ENCODE results near the gene FOXN1.

DNA sequence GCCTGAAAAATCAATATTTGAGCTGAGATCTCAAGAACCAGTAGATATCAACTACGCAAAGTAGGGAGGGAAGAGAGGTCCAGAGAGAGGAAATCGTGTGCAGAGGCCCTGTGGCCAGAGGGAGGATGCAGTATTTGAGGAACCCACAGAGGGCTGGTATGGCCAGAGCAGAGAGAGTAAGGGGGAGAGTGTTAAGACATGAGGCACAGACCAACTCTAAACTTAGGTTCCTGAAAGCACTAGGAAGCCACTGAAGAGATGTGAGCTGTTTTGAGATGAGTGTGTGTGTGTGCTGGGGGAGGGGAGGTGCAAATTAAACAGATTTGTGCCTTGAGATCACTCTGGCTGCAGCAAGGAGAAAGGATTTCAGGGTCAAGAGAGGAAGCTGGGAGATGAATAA is 21.9 kb upstream of the FOXN1 start:
- no peak for TF ChIP-seq POLR2A (IDR thresholded peaks at IDR 0.05)
- TF ChIP-seq, protein P1, sequence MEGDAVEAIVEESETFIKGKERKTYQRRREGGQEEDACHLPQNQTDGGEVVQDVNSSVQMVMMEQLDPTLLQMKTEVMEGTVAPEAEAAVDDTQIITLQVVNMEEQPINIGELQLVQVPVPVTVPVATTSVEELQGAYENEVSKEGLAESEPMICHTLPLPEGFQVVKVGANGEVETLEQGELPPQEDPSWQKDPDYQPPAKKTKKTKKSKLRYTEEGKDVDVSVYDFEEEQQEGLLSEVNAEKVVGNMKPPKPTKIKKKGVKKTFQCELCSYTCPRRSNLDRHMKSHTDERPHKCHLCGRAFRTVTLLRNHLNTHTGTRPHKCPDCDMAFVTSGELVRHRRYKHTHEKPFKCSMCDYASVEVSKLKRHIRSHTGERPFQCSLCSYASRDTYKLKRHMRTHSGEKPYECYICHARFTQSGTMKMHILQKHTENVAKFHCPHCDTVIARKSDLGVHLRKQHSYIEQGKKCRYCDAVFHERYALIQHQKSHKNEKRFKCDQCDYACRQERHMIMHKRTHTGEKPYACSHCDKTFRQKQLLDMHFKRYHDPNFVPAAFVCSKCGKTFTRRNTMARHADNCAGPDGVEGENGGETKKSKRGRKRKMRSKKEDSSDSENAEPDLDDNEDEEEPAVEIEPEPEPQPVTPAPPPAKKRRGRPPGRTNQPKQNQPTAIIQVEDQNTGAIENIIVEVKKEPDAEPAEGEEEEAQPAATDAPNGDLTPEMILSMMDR (IDR thresholded peaks at IDR 0.05 in 8 of 11, conservative IDR thresholded peaks at IDR 0.05 in 3 of 11): no peak
